Activated naive CD8-positive, alpha-beta T cell treated with anti-CD3 and anti-CD28 coated beads, Interleukin-2, amount 50 U/mL, for 24 hours (primary cell): ENCODE measurements around the gene FGFRL1.

Source experiments
- ATAC-seq: fragments of 150-1000 bp; cut with Tn5 transposase; one replicate; pipeline ENCODE4 v1.10.0; 2021
- DNase-seq: peaks from one replicate; pipeline ENCODE4 v3.0.0; 2021
- H3K27ac Mint-ChIP-seq: one replicate; pipeline ENCODE4 v1.8.0; 2021; ENCODE audit warnings: mild to moderate bottlenecking, mixed read lengths
- H3K27me3 Mint-ChIP-seq: one replicate; pipeline ENCODE4 v1.8.0; 2021; ENCODE audit warnings: mixed read lengths
- H3K36me3 Mint-ChIP-seq: one replicate; pipeline ENCODE4 v1.8.0; 2021; ENCODE audit warnings: low read depth, mixed read lengths
- H3K4me1 Mint-ChIP-seq: one replicate; pipeline ENCODE4 v1.8.0; 2021; ENCODE audit warnings: mixed read lengths
- H3K4me3 Mint-ChIP-seq: one replicate; pipeline ENCODE4 v1.8.0; 2021; ENCODE audit warnings: mild to moderate bottlenecking, moderate library complexity, mixed read lengths
- H3K9me3 Mint-ChIP-seq: one replicate; pipeline ENCODE4 v1.8.0; 2021; ENCODE audit warnings: mixed read lengths

The FGFRL1 gene

DNA sequence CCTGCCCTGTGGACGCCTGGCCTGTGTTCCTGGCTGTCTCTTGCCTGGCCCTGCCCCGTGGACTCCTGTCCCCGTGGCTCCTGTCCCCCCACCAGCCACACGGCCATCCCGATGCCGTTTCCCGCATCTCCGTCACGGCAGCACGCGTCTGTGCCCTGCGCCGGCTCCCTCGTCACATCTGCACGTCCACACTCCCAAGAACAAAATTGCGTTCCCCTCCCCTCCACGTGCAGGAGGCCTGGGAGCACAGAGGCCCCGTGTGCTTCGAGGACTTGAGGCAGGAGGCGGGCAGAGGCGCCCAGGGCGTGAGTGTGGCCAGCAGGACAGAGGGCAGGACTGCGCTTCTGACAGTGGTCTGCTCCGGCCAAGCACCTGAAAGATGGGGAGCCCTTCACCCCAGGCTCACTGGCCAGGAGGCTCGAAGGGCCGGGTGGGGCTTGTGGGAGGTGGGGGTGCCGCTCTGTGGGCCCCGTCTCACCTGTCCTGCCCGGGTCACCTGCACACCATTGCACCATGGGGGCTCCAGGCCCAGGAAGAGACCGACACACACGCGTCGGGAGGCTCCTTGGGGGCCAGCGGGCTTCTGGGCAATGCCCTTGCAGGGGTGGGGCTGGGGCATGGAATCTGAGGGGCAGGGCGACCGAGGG, 17.3 kb downstream of the FGFRL1 start:
- Mint-ChIP-seq H3K27ac (no peak overlapping the region), H3K4me3 (no peak overlapping the region), H3K36me3 (no peaks in the 10 kb centered on the region), H3K9me3 (no peaks in the 10 kb centered on the region), H3K27me3 (peaks cover 2% of the 10 kb centered on the region), H3K4me1 (no peaks in the 10 kb centered on the region)
- DNase-seq (no peak), ATAC-seq (no peak)

- no peak for ATAC-seq
- H3K27me3 Mint-ChIP-seq, result peaks cover 2% of the 10 kb centered on the region
- no peak overlapping the region for H3K4me3 Mint-ChIP-seq
- H3K27ac Mint-ChIP-seq, result no peak overlapping the region
- no peaks in the 10 kb centered on the region for H3K9me3 Mint-ChIP-seq
- no peaks in the 10 kb centered on the region for H3K4me1 Mint-ChIP-seq
- no peak for DNase-seq
- H3K36me3 Mint-ChIP-seq, result no peaks in the 10 kb centered on the region
These were observed 18.1 kb downstream of the FGFRL1 start for GRCh38 chr4:1029529-1029928.

- ATAC-seq, result no peak
- Mint-ChIP-seq H3K36me3 (no peaks in the 10 kb centered on the region), H3K4me3 (no peak overlapping the region), H3K9me3 (no peaks in the 10 kb centered on the region), H3K4me1 (no peaks in the 10 kb centered on the region), H3K27me3 (peaks cover 2% of the 10 kb centered on the region), H3K27ac (no peak overlapping the region)
- DNase-seq, result no peak
These were observed 18.6 kb downstream of the FGFRL1 start for GRCh38 chr4:1030031-1030430.

- no peak overlapping the region for H3K4me3 Mint-ChIP-seq
- peaks cover 2% of the 10 kb centered on the region for H3K27me3 Mint-ChIP-seq
- ATAC-seq (no peak), DNase-seq (no peak)
- H3K27ac Mint-ChIP-seq, result no peak overlapping the region
- no peaks in the 10 kb centered on the region for H3K9me3 Mint-ChIP-seq
- no peaks in the 10 kb centered on the region for H3K4me1 Mint-ChIP-seq
- no peaks in the 10 kb centered on the region for H3K36me3 Mint-ChIP-seq
These were observed 19.1 kb downstream of the FGFRL1 start for GRCh38 chr4:1030559-1030958.

- Mint-ChIP-seq H3K4me1 (no peaks in the 10 kb centered on the region), H3K27me3 (peaks cover 2% of the 10 kb centered on the region), H3K4me3 (no peak overlapping the region), H3K9me3 (no peaks in the 10 kb centered on the region), H3K27ac (no peak overlapping the region), H3K36me3 (no peaks in the 10 kb centered on the region)
- ATAC-seq (no peak), DNase-seq (no peak)
These were observed 19.9 kb downstream of the FGFRL1 start for GRCh38 chr4:1031346-1031745.

DNA sequence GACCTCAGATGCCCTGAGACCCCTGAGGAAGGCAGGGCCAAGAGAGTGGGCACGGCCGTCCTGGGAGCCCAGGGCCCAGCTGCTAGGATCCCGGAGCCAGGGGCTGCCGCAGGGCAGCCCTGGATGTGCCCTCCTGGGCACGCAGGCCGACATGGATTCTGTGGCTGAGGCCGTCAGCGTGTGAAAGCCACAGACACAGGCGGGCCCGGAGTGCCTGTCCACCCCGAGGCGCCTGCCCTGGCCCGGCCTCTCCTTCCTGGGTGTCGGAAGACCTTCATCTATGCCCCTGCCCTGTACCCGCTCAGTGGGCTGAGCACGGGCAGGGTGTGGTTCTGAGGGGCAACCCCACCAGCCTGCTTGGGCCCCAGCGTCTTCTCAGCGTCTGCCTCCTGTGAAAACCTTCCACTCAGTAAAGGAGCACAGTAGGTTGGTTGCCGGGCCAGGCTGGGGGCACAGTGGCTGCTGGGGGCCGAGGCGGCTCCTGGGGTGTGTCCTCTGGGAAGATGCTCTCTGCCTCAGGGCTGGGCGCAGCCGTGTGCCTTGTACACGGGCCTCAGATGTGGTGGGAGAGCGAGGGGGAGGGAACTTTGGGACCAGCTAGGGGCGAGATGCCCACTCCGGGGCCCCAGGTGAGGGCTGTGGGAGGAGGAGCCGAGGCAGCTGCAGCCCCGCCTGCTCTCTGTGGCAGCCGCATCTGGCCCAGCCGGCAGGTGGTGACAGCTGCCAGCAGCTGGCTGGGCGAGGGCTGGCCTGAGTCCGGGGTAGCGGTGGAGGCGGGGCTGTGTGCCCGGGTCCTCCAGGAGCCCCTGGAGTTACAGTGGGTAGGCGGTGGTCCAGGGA, 20.8 kb downstream of the FGFRL1 start:
- Mint-ChIP-seq H3K4me3 (no peak overlapping the region), H3K9me3 (no peaks in the 10 kb centered on the region), H3K27ac (no peak overlapping the region), H3K27me3 (peaks cover 2% of the 10 kb centered on the region), H3K36me3 (no peaks in the 10 kb centered on the region), H3K4me1 (no peaks in the 10 kb centered on the region)
- DNase-seq, result no peak
- ATAC-seq, result no peak

DNA sequence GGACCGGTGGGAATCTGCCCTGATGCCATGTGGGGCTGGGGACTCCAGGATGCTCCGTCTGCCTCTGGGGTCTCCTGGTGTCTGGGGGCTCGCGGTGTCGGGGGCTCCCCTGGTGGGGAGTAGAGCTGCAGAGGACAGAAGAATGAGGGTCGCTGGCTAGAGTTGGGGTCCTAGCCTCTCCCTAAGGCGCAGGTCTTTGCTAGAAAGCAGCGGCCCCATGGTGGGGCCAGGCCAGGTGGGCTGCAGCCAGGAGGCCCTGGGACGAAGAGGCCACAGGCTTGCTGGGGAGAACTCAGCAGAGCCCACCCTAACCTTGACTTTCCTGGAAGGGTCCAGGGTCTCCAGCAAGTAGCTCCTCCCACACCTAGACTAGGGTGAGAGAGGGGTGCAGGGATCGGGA, 21.4 kb downstream of the FGFRL1 start:
- Mint-ChIP-seq H3K9me3 (no peaks in the 10 kb centered on the region), H3K27me3 (peaks cover 2% of the 10 kb centered on the region), H3K4me1 (no peaks in the 10 kb centered on the region), H3K36me3 (no peaks in the 10 kb centered on the region), H3K4me3 (no peak overlapping the region), H3K27ac (no peak overlapping the region)
- ATAC-seq (no peak), DNase-seq (no peak)

DNA sequence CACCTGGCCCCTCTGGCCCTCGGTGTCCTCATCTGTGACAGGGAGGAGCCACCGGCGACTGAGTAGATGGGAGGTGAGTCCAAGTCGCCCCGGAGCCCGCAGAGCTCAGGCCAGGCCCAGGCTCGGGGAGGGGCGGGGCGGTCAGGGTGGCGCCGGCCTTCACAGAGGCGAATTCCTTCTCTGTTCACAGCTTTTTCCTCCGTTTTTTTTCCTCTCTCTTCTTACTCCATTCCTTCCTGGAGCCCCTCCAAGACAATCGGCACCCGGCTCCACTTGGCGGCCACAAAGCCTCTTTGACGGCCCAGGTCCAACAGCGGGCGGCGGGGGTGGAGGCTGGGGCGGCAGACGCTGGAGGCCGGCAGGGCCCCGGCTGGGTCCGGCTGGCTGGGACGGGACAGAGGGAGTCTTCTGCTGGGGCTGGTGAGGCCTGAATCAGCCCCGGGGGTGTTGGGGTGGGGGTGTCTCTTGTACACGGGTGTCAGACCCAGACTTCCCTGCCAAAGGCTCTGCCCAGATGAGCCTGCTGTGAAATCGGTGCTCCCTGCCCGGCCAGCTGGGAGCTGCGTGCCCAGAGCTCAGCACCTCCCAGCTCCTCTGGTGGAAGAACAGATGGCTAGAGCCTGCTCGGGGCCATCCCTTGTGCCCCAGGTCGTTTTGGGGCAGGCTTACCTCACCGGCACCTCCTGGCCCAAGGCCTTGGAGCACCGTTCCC, 22.6 kb downstream of the FGFRL1 start:
- no peaks in the 10 kb centered on the region for H3K36me3 Mint-ChIP-seq
- no peaks in the 10 kb centered on the region for H3K9me3 Mint-ChIP-seq
- H3K4me3 Mint-ChIP-seq, result no peak overlapping the region
- peaks cover 2% of the 10 kb centered on the region for H3K27me3 Mint-ChIP-seq
- no peak for DNase-seq
- ATAC-seq, result no peak
- no peak overlapping the region for H3K27ac Mint-ChIP-seq
- no peaks in the 10 kb centered on the region for H3K4me1 Mint-ChIP-seq

DNA sequence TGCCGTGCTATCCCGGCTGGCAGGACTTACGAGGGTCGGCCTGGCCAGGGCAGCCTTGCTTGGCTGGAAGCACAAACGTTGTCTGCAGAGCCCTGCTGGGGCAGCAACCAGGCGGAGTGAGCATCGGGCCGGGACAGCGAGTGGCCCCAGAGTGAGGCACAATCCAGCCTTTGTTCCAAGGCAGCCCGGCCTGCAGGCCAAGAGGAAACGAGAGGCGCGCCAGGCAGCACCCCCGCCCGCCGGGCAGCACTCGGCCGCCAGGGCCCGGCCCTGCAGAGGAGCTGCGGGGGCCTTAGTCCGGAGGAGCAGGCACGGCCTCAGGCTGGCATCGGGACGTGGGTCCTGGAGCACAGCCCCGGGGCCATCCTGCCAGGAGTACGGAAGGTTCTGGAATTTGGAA, 24.1 kb downstream of the FGFRL1 start:
- ATAC-seq (no peak), DNase-seq (no peak)
- no peaks in the 10 kb centered on the region for H3K36me3 Mint-ChIP-seq
- H3K4me3 Mint-ChIP-seq, result no peak overlapping the region
- no peaks in the 10 kb centered on the region for H3K9me3 Mint-ChIP-seq
- H3K27ac Mint-ChIP-seq, result no peak overlapping the region
- H3K4me1 Mint-ChIP-seq, result no peaks in the 10 kb centered on the region
- H3K27me3 Mint-ChIP-seq, result peaks cover 2% of the 10 kb centered on the region

GRCh38 chr4:1036095-1036494, 24.7 kb downstream of the FGFRL1 start:
- Mint-ChIP-seq H3K9me3 (no peaks in the 10 kb centered on the region), H3K4me3 (no peak overlapping the region), H3K27ac (no peak overlapping the region), H3K4me1 (no peaks in the 10 kb centered on the region), H3K36me3 (no peaks in the 10 kb centered on the region), H3K27me3 (peaks cover 2% of the 10 kb centered on the region)
- ATAC-seq, result no peak
- no peak for DNase-seq

- H3K27ac Mint-ChIP-seq, result no peak overlapping the region
- H3K4me1 Mint-ChIP-seq, result no peaks in the 10 kb centered on the region
- DNase-seq (no peak), ATAC-seq (no peak)
- H3K4me3 Mint-ChIP-seq, result no peak overlapping the region
- no peaks in the 10 kb centered on the region for H3K9me3 Mint-ChIP-seq
- peaks cover 4% of the 10 kb centered on the region for H3K27me3 Mint-ChIP-seq
- no peaks in the 10 kb centered on the region for H3K36me3 Mint-ChIP-seq
These were observed 25.8 kb downstream of the FGFRL1 start for GRCh38 chr4:1036976-1037810.

GRCh38 chr4:1038948-1039492, 27.6 kb downstream of the FGFRL1 start:
- DNase-seq (no peak), ATAC-seq (no peak)
- no peak overlapping the region for H3K4me3 Mint-ChIP-seq
- peaks cover 2% of the 10 kb centered on the region for H3K4me1 Mint-ChIP-seq
- H3K36me3 Mint-ChIP-seq, result no peaks in the 10 kb centered on the region
- peaks cover 6% of the 10 kb centered on the region for H3K27me3 Mint-ChIP-seq
- H3K27ac Mint-ChIP-seq, result no peak overlapping the region
- H3K9me3 Mint-ChIP-seq, result peaks cover 4% of the 10 kb centered on the region

GRCh38 chr4:1039493-1040343, 28.3 kb downstream of the FGFRL1 start:
- DNase-seq (no peak), ATAC-seq (no peak)
- Mint-ChIP-seq H3K27ac (no peak overlapping the region), H3K27me3 (peaks cover 8% of the 10 kb centered on the region), H3K36me3 (no peaks in the 10 kb centered on the region), H3K9me3 (peaks cover 4% of the 10 kb centered on the region), H3K4me1 (peaks cover 2% of the 10 kb centered on the region), H3K4me3 (no peak overlapping the region)
